ENCODE results near the gene PRAMEF1.
"Not testable (repeated sequence)": the region's sequence is repeated elsewhere in the genome, so short reads cannot be mapped to it uniquely, and the experiment has no call there.

PRAMEF1 gene, protein sequence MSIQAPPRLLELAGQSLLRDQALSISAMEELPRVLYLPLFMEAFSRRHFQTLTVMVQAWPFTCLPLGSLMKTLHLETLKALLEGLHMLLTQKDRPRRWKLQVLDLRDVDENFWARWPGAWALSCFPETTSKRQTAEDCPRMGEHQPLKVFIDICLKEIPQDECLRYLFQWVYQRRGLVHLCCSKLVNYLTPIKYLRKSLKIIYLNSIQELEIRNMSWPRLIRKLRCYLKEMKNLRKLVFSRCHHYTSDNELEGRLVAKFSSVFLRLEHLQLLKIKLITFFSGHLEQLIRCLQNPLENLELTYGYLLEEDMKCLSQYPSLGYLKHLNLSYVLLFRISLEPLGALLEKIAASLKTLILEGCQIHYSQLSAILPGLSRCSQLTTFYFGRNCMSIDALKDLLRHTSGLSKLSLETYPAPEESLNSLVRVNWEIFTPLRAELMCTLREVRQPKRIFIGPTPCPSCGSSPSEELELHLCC

DNA sequence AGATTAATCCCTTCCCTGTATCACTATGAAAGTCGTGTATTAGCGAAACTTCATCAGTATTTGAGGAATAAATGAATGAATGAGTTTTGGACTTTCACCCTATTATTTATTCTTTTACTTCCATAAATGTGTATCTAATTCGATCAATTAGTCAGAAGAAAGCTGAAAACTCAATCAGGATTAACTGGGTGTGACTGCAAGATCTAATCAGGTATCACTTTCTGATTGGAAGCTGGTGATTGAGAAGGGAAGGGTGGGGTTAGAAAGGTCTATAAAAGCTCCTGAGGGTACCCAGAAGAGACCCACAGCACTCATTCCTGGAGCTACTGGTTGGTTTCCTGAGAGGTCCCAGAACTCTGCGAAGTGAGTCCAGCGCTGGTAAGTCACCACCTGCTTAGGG is at the start of gene PRAMEF1:
TSS of gene PRAMEF1 (plus strand) at position 301 of the 400 bp plus-strand sequence. CDS start 1,831 bp downstream, outside the sequence.
- not testable (repeated sequence) for DNase-seq (ENCODE audit: low read depth in 3 of 3)

DNA sequence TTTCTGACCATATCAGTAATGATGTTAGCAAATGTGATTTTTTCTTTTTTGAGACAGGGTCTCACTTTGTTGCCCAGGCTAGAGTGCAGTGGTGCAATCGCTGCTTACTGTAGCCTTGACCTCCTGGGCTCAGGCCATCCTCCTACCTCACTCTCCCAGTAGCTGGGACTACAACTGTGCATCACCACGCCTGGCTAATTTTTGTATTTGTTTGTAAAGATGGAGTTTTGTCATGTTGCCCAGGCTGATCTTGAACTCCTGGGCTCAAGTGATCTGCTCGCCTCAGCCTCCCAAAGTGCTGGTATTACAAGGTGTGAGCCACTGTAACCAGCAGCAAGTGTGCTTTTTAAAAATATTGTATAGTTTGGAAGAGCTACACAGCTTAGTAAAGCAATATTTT is 49.3 kb upstream of the PRAMEF1 start:
- no peak for DNase-seq (ENCODE audit: low read depth in 3 of 3)

DNA sequence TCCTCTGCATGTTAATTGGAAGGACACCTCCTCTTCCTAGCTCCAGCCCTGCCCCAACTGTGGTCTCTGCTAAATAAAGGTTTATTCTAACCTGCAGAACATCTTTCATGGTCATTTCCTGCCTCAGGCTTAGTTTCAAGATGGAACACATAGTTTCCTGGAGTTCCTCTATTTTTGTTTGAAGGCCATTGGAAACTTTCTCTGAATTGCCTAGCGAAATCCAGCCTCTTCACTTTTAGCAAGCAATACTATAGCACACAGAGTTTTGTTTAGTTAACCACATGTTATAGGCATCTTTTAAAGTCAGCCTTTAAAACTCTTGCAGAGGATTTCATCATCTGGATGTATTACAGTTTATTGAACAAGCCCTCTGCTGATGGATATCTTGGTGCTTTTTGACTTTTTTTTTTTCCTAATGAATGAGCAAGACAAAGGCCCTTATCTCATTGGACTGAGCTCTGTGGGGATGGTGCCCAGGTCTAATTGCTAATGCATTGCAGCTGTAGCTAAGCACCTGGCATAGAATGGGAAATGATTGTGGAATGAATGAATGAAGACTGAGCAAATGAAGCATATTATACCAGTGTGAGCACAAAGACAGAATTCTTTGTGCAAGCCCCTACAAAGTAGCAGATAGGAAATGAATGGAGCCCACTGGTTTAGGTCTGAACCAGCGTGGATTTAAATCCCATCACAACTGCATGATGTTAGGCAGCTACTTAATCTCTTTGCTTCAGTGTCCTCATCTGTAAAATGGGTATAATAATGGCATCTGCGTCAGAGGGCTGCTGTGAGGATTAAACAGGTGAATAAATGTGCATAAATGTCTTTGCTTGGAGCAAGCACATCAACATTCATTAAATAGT is 45.8 kb upstream of the PRAMEF1 start:
- DNase-seq (ENCODE audit: low read depth in 3 of 3): no peak

DNA sequence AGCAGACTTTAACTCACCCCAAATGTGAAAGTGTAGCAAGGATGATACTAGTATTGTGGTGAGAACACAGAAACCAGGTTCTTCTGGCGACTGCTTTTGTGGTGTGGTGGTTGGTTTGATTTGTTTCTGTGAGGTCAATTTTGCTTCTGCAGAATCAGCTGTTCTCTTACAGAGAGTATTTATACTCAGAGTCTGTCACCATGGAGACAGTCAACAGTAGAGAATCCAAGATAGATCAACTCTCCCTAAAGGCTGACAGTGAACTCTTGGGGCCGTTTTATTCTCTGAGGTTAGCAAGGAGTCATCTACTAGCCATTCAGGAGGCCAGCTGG is 45.2 kb upstream of the PRAMEF1 start, which contains the start of gene CFAP107:
TSS of gene CFAP107 (plus strand) at position 209 of the 332 bp plus-strand sequence. CDS start 231 bp downstream, outside the sequence.
- DNase-seq (ENCODE audit: low read depth in 3 of 3): no peak

DNA sequence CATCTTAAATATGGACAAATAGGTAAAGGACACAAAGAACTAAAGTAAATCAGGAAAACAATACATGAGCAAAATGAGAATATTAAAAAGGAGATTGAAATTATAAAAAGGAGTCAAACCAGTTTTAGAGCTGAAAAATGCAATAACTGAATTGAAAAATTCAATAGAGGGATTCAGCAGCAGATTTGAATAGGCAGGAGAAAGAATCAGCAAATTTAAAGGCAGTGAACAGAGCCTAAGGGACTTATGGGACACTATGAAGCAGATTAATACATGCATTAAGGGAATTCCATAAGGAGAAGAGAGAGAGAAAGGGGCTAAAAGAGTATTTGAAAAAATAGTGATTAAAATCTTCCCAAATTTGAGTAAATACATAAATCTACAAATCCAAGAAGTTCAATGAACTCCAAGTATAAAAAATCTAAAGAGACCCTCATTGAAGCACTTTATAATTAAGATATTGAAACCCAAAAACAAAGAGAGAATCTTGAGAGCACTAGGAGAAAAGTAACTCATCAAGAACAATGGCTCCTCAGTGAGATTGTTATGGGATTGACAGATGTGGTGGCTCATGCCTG is 42.3 kb upstream of the PRAMEF1 start:
- no peak for DNase-seq (ENCODE audit: low read depth in 3 of 3)

DNA sequence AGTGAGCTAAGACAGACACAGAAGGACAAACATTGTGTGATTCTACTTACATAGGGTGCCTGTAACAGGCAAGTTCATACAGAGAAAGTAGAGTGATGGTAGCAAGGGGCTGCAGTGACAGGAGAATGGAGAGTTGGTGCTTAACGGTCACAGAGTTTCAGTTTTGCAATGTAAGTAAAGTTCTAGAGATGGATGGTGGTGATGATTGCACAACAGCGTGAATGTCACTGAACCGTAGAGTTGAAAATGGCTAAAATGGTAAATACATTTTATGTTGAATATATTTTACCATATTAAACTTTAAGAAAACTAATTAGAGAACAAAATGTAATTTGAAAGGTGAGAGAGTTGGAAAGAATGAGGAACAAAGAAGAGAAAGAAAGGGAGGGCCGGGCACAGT is 36.5 kb upstream of the PRAMEF1 start:
- DNase-seq (ENCODE audit: low read depth in 3 of 3): no peak

DNA sequence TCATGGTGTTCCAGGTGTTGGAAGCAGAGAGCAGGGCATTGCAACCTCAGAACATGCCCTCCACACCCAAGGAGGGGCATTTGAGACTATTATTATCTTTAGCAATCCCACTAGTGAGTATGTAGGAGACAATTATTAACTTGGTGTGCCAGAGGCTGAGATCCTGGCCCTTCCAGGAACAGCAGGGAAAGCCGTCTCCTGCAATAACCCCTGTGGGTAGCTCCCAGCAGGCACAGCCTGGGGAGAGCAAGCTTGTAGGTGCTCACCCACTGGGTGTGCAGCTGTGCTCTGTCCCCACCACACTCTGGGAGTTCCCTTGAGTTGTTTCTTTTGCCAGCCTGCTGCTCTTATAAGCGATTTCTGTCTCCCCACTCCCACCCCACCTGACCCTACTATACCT is 34.9 kb upstream of the PRAMEF1 start:
- DNase-seq (ENCODE audit: low read depth in 3 of 3): no peak

DNA sequence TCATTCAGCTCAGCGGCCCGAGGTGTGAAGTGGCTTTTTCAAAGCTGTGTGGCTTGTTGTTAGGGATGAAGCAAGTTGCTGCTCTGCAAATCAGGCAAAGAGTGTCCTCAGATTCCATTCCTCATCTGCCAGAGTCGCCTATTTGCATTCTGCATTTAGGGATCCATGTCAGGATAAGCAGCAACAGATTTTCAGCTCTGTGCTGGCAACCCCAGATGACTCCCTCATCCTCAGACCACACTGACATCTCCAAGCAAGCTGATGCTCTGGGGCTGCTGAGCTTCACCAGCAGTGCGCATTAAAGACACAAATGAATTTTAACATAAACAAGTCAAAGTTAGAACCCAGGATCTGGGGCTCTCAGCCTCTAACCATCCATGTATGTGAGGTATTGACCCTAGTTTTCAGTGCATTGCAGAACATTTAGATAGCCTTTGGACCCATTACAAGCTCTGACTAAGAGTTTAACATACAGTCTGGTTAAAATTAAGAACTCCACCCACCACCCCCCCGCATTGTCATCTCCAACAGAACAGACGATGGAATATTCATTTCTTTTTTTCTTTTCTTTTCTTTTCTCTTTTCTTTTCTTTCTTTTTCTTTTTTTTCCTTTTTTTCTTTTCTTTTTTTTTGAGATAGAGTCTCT is 34.3 kb upstream of the PRAMEF1 start:
- DNase-seq (ENCODE audit: low read depth in 3 of 3): no peak

DNA sequence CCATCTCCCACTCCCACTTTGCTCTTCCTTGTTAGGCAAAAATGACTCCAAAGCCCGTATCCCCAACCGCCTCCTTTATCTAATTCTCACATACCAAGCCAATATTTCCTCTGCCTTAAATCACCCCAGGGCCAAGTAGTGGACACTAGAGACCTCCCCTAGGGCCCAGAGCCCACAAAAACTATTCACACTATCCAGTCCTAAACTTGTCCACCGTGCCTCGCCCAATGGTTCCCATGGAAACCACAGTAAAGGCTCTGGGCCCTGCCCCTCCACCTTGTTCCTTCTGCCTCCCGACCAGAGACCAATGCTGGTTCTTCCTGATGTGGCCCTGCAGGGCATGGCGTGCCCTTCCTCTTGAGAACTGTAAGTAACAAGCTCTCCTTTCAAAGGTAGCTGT is 33.4 kb upstream of the PRAMEF1 start:
- DNase-seq (ENCODE audit: low read depth in 3 of 3): no peak

DNA sequence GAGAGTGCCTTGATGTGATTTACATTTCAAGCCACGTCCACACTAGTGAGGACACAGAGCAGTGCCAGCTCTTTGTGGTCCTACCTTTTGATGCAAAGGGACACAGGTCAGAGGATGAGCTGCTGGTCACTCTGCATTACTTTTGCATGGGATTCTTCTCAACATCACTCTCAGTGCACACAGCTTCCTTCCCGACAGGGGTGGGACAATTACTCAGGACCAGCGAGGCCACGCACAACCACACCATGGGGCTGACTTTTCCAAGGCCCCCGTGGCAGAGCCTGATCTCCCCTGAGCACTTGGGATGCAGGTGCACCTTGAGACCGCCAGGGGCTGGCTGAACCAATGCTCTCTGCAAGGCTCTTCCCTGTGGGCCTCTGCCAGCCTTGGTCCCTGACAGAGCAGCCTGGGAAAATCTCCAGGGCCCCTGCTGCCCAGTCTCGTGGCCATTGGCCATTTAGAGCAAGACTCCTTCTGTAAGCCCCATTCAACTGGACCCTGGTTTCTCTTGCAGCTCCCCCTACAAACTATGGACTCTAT is 30.9 kb upstream of the PRAMEF1 start:
- no peak for DNase-seq (ENCODE audit: low read depth in 3 of 3)

DNA sequence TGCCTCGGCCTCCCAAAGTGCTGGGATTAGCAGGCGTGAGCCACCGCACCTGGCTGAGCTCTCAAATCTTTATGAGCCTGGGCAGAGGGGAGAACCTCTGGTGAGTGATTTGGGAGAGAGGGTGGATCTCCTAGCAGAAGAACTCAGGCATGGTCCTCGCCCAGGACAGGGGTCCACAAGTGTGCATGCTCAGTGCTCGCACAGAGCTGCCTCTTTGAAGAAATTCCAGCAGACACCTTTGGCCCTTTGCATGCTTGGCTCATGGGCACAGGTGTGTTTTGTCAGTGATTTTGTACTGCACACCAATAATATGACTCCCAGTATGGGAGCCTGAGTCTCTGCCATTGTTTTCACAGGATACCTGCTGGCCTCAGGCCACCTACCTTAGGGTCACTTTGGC is 29.4 kb upstream of the PRAMEF1 start:
- DNase-seq (ENCODE audit: low read depth in 3 of 3): no peak

DNA sequence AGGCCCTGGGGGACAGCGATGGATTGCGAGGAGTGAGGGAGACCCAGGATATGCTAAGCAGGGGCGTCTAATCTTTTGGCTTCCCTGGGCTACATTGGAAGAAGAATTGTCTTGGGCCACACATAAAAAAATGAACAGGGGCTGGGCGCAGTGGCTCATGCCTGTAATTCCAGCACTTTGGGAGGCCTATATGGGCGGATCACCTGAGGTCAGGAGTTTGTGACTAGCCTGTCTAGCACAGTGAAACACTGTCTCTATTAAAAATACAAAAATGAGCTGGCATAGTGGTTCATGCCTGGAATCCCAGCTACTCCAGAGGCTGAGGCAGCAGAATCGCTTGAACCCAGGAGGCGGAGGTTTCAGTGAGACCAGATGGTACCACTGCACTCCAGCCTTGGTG is 28.4 kb upstream of the PRAMEF1 start:
- no peak for DNase-seq (ENCODE audit: low read depth in 3 of 3)

DNA sequence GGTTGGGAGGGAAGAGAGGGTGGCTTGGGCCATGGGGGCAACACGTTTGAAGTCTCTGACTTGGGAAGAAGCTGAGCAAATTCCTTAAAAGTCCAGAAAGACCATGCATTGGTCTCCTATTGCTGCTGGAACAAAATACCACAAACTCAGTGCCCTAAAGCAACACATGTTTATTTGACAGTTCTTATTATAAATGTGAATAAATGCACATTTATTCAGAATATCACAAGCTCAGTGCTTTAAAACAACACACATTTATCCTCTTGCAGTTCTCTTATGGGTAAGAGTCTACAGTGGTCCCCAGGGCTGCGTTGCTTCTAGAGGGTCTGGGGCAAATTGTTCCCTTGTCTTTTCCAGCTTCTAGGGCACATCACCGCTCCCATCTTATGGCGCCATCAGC is 27.7 kb upstream of the PRAMEF1 start:
- DNase-seq (ENCODE audit: low read depth in 3 of 3): no peak

DNA sequence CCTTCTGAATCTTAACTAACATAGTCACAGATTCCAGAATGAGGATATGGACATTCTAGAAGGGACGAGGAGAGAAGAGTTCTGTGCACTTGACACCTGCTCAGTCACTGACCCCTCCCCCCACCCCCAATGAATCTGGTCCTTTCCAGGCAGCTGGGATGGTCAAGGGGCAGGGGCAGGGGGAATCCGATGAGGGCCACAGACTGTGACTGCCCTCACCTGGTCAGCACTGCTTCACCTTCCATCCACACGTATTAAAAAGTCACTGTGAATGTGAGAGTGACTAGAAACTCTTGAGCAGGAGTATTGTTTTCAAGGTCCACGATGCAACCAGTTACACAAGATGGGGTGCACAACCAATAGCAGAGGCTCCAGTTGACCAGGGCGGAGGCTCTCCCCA is 27.2 kb upstream of the PRAMEF1 start:
- DNase-seq (ENCODE audit: low read depth in 3 of 3): no peak

DNA sequence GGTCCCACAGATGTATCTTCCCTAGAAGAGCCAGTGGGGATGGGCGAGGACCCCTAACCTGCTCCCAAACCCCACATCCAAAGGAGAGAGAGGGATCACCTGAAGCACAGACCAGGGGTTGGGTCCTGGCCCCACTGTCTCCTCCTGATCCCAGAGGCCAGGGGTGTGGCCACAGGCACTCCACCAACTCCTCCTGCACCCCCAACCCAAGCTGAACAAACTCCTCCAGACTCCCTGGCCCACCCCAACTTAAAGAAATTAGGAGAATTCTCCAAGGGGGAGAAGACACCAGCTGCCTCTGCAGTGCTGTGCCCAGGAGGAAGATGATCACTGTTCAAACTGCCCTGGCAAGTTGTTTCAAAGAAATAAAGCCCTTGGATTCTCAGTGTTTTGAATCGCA is 22.2 kb upstream of the PRAMEF1 start:
- DNase-seq (ENCODE audit: low read depth in 3 of 3): no peak

DNA sequence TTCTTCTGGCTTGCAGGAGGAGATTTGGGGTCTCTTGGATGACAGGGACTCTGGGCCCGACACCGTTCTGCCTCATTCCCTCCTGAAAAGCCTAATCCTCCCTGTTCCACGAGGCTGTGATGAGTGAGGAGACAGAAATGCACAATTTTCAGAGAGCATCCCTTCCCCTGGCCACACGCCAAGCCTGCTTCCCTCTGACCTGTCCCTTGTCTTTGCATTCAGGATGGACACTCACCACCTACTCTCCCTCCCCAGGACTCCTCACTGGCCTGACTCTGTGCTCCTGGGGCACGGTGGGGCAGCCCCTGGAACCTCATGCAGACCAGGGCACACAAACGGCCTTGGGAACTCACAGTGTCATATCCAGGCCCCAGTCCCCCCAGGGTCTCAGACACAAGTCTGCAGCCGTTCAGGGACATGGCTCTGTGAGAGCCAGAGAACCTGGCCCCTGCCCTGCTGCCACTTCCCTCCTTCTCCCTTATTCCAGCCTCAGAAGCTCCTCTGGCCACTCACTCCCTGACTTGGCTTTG is 21.2 kb upstream of the PRAMEF1 start:
- no peak for DNase-seq (ENCODE audit: low read depth in 3 of 3)

DNA sequence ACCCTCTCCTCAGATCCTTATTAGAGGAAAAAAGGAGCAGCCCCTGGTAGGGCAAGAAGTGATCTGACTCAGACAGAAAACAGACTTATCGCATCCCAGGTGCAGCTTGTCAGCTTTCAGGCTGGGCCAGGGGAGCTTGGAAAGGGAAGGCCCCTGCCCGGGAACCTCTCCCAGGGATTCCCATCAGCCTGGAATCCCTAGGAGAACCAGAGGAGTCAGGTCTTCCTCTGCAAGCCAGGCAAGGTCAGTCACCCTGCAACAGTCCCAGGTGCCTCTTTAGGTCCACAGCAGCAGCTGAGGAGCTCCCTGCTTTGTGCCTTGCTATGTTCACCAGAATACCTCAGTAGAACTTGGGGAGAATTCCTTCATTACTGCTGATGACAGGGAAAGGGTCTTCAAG is 20.6 kb upstream of the PRAMEF1 start:
- no peak for DNase-seq (ENCODE audit: low read depth in 3 of 3)

DNA sequence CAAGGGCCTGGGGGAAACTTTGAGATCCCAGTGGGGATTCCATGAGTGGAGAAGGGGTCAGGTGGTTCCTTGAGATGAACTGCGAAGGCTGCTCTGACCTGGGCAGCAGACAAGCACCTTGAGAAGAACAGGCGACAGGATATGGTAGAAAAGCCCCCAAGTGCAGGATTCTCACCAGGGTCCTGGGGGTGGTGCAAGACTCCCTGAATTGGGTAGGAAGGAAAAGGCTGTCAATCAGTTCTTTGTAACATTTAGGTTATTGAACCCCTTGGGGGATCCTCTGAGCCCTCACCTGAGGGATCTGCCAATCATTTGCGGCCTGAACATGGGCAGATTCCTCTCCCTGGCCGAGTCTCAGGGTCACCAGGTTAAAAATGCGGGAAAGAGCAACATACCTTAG is 20.0 kb upstream of the PRAMEF1 start:
- DNase-seq (ENCODE audit: low read depth in 3 of 3): no peak

DNA sequence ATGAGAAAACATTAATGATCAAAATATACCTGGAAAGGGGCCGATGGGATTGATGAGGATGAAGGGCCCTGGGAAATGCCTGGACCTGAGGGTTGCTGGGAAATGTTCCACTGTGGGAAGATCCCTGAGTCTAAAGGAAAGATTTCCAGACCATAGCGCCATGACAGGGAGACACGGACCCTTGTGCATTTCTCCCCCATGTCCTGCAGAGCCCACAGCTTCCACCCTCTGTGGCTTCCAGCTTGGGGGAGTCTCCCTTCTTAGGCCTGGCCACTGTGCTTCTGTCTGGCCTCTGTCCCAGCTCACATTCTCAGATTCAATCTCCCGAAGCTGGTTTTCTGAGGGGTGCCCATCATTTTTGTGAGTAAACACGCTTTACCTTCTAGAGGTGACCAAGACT is 18.7 kb upstream of the PRAMEF1 start:
- no peak for DNase-seq (ENCODE audit: low read depth in 3 of 3)

DNA sequence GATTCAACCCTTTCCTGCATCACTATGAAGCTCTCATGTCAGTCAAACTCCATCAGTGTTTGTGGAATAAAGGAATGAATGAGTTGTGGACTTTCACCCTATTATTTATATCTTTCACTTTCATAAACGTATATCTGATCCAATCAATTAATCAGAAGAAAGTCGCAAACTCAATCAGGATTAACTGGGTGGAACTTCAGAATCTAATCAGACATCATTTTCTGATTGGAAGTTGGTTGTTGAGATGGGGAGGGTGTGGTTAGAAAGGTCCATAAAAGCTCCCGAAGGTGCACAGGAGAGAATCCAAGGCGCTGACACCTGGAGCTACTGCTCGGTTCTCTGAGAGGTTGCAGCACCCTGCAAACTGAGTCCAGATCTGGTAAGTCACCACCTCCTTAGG is 17.8 kb upstream of the PRAMEF1 start, which contains the start of gene PRAMEF12:
TSS of gene PRAMEF12 (plus strand) at position 301 of the 400 bp plus-strand sequence. CDS start 1,130 bp downstream, outside the sequence.
- no peak for DNase-seq (ENCODE audit: low read depth in 3 of 3)

DNA sequence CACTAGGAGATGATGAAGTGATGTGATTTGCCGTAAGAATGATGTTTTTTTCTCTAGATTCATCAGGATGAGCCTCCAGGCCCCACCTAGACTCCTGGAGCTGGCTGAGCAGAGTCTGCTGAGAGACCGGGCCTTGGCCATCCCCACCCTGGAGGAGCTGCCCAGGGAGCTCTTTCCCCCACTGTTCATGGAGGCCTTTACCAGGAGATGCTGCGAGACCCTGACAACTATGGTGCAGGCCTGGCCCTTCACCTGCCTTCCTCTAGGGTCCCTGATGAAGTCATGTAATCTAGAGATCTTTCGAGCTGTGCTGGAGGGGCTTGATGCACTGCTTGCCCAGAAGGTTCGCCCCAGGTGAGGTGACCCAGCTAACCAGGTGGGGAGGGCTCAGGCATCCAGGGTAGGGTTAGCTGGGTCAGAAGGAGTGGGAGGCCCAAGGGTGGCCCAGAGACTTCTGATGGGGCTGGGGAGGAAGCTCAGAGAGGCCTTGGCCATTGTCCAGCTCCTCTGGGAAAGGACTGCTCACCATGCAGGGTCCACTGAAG is 16.3 kb upstream of the PRAMEF1 start:
- no peak for DNase-seq (ENCODE audit: low read depth in 3 of 3)
